Peyer's patch (tissue), 4 donors: ENCODE data around the gene RPS6KA4.

Experiments
- CTCF ChIP-seq, 6 experiments: fragments of 450-650 bp in 4 of 6; fragments of 200-600 bp in 2 of 6; sonication (generic) in 1 of 6; IDR thresholded peaks; one replicate each; pipeline ENCODE4 v1.5.1; 2017 to 2019; ENCODE audit warnings: antibody characterized with exemption in 6 of 6, mild to moderate bottlenecking in 3 of 6, moderate library complexity in 1 of 6
- POLR2A ChIP-seq, 2 donors: fragments of 450-650 bp; IDR thresholded peaks; one replicate each; pipeline ENCODE4 v1.5.1; 2017; ENCODE audit warnings: antibody characterized with exemption in 2 of 2, mild to moderate bottlenecking in 2 of 2, moderate library complexity in 2 of 2

- TF ChIP-seq CTCF (IDR thresholded peaks at IDR 0.05) (no peak), POLR2A (IDR thresholded peaks at IDR 0.05) (no peak)
These were observed 25.4 kb upstream of the RPS6KA4 start for GRCh38 chr11:64333556-64333955.
